H1 (cell line): Measurements from ENCODE around the gene PRR33. TPM values are rescaled to one million over a fixed set of nuclear protein-coding genes. Genes with fewer than 3 reads are reported as not detected.

Experiments used
- CTCF ChIA-PET: fragments of 300-600 bp; sonication (Branson Sonifier 250); formaldehyde crosslinking; loops from one replicate; lab custom pipeline; 2021; ENCODE audit not compliant: partially characterized antibody; lab: Charles Lee
- POLR2A ChIA-PET: fragments of 300-600 bp; sonication (Branson Sonifier 250); formaldehyde crosslinking; loops from one replicate; lab custom pipeline; 2021; ENCODE audit warnings: inconsistent platforms; ENCODE audit not compliant: partially characterized antibody; lab: Charles Lee
- DNase-seq, 2 experiments: peaks; one replicate each; pipeline versions ENCODE4 v3.0.0 to v3.0.0-alpha.2; 2010 to 2022; ENCODE audit warnings: low spot score in 2 of 2, low read depth in 1 of 2, mixed read lengths in 1 of 2
- FAIRE-seq: peaks from 2 replicates; lab custom pipeline; 2011; peaks lifted over from hg19 to GRCh38; lab: Jason Lieb, UNC
- H2AFZ ChIP-seq: 2 replicates; pipeline ENCODE4 v1.8.1; 2012; ENCODE audit warnings: low read length, inconsistent platforms
- H2AK5ac ChIP-seq: 2 replicates; pipeline ENCODE4 v1.6.1; 2013; ENCODE audit warnings: low read depth, low read length
- H2BK120ac ChIP-seq: replicated peaks from 2 replicates; pipeline ENCODE3; 2013; ENCODE audit warnings: low read depth, low read length, inconsistent platforms
- H2BK12ac ChIP-seq: 2 replicates; pipeline ENCODE4 v1.6.1; 2013; ENCODE audit warnings: low read depth, low read length
- H2BK15ac ChIP-seq: 2 replicates; pipeline ENCODE4 v1.6.1; 2013; ENCODE audit warnings: low read length
- H2BK20ac ChIP-seq: 2 replicates; pipeline ENCODE4 v1.6.1; 2013; ENCODE audit warnings: low read length
- H2BK5ac ChIP-seq: 2 replicates; pipeline ENCODE4 v1.6.1; 2013; ENCODE audit warnings: low read depth, low read length
- H3K14ac ChIP-seq: 2 replicates; pipeline ENCODE4 v1.6.1; 2013; ENCODE audit warnings: inconsistent platforms; ENCODE audit not compliant: insufficient read length
- H3K18ac ChIP-seq: 2 replicates; pipeline ENCODE4 v1.6.1; 2013; ENCODE audit warnings: low read length; ENCODE audit errors: extremely low read depth
- H3K23ac ChIP-seq: 2 replicates; pipeline ENCODE4 v1.6.1; 2013; ENCODE audit warnings: inconsistent platforms; ENCODE audit not compliant: insufficient read length
- H3K23me2 ChIP-seq: 2 replicates; pipeline ENCODE4 v1.6.1; 2013; ENCODE audit warnings: low read depth, low read length
- H3K27ac ChIP-seq: 2 replicates; pipeline ENCODE4 v1.6.1; 2011; ENCODE audit warnings: low read depth, low read length, inconsistent platforms
- H3K27me3 ChIP-seq, 4 experiments: replicated peaks in 1 of 4; 1 replicate in 1 of 4; 2 replicates in 3 of 4; pipeline versions ENCODE4 v1.6.1 to v1.8.1; 2011 to 2013; ENCODE audit warnings: low read length in 3 of 4, mild to moderate bottlenecking in 3 of 4, inconsistent platforms in 2 of 4, mixed read lengths in 2 of 4, moderate library complexity in 1 of 4; ENCODE audit not compliant: control insufficient read depth in 3 of 4, insufficient read depth in 3 of 4; ENCODE audit errors: extremely low read depth in 1 of 4
- H3K36me3 ChIP-seq, 4 experiments: 2 replicates each; pipeline versions ENCODE4 v1.6.1 to v1.8.1; 2011 to 2013; ENCODE audit warnings: mild to moderate bottlenecking in 4 of 4, low read length in 3 of 4, moderate library complexity in 2 of 4, control low read depth in 1 of 4, inconsistent platforms in 1 of 4; ENCODE audit not compliant: insufficient read depth in 4 of 4, control insufficient read depth in 2 of 4
- H3K4ac ChIP-seq: replicated peaks from 2 replicates; pipeline ENCODE3; 2013; ENCODE audit warnings: low read length, low read depth, mixed read lengths, inconsistent platforms; ENCODE audit not compliant: insufficient read length
- H3K4me1 ChIP-seq, 4 experiments: replicated peaks in 1 of 4; 1 replicate in 1 of 4; 2 replicates in 3 of 4; pipeline versions ENCODE4 v1.6.1 to v1.8.1; 2011 to 2013; ENCODE audit warnings: low read length in 3 of 4, inconsistent platforms in 2 of 4, mixed read lengths in 1 of 4; ENCODE audit not compliant: insufficient read depth in 4 of 4, control insufficient read depth in 3 of 4
- H3K4me2 ChIP-seq, 2 experiments: 2 replicates each; pipeline versions ENCODE4 v1.6.1 to v1.8.1; 2011 to 2013; ENCODE audit warnings: low read depth in 2 of 2, low read length in 2 of 2, control low read depth in 1 of 2, inconsistent platforms in 1 of 2, mild to moderate bottlenecking in 1 of 2; ENCODE audit not compliant: insufficient read depth in 1 of 2
- H3K4me3 ChIP-seq, 4 experiments: fragments of 200-600, 300-600 bp in 1 of 4; sonication (generic), shearing (Covaris generic), sonication (Bioruptor Twin) in 1 of 4; 2 replicates each; pipeline versions ENCODE4 v1.5.1 to v1.8.1; 2011 to 2016; ENCODE audit warnings: low read length in 4 of 4, low read depth in 3 of 4, control low read depth in 2 of 4, inconsistent platforms in 2 of 4, mild to moderate bottlenecking in 2 of 4, mixed read lengths in 1 of 4, moderate library complexity in 1 of 4; ENCODE audit not compliant: insufficient read depth in 2 of 4; ENCODE audit errors: extremely low read depth in 1 of 4
- H3K56ac ChIP-seq: replicated peaks from 2 replicates; pipeline ENCODE3; 2013; ENCODE audit warnings: low read depth, mild to moderate bottlenecking, mixed read lengths, low read length, inconsistent platforms; ENCODE audit not compliant: insufficient read length
- H3K79me1 ChIP-seq: 2 replicates; pipeline ENCODE4 v1.6.1; 2013; ENCODE audit warnings: low read depth, low read length, control low read depth
- H3K79me2 ChIP-seq, 2 experiments: 2 replicates each; pipeline versions ENCODE4 v1.6.1 to v1.8.1; 2012 to 2013; ENCODE audit warnings: low read length in 2 of 2, mild to moderate bottlenecking in 2 of 2, inconsistent platforms in 1 of 2; ENCODE audit not compliant: insufficient read depth in 2 of 2, control insufficient read depth in 1 of 2
- H3K9ac ChIP-seq, 4 experiments: replicated peaks in 1 of 4; 1 replicate in 1 of 4; 2 replicates in 3 of 4; pipeline versions ENCODE4 v1.6.1 to v1.8.1; 2011 to 2013; ENCODE audit warnings: low read depth in 3 of 4, low read length in 3 of 4, control low read depth in 2 of 4, mild to moderate bottlenecking in 2 of 4, moderate library complexity in 2 of 4, inconsistent platforms in 1 of 4; ENCODE audit errors: extremely low read depth in 1 of 4
- H3K9me3 ChIP-seq, 2 experiments: 2 replicates each; pipeline versions ENCODE4 v1.6.1 to v1.8.1; 2012 to 2013; ENCODE audit warnings: mild to moderate bottlenecking in 2 of 2, moderate library complexity in 2 of 2, control low read depth in 1 of 2, inconsistent platforms in 1 of 2, low read depth in 1 of 2, low read length in 1 of 2, mixed read lengths in 1 of 2; ENCODE audit not compliant: insufficient read depth in 2 of 2
- H4K20me1 ChIP-seq, 2 experiments: replicated peaks in 1 of 2; 2 replicates each; pipeline versions ENCODE3 to v1.8.1; 2011 to 2013; ENCODE audit warnings: inconsistent platforms in 2 of 2, low read length in 2 of 2, mild to moderate bottlenecking in 1 of 2; ENCODE audit not compliant: insufficient read depth in 2 of 2, control insufficient read depth in 1 of 2
- H4K5ac ChIP-seq: 2 replicates; pipeline ENCODE4 v1.6.1; 2013; ENCODE audit warnings: low read length, low read depth, mixed read lengths, inconsistent platforms; ENCODE audit not compliant: insufficient read length
- H4K8ac ChIP-seq: 2 replicates; pipeline ENCODE4 v1.8.0; 2013; ENCODE audit warnings: mild to moderate bottlenecking, moderate library complexity, low read length, inconsistent platforms; ENCODE audit not compliant: insufficient read depth; ENCODE audit errors: extremely low read depth
- H4K91ac ChIP-seq: replicated peaks from 2 replicates; pipeline ENCODE3; 2013; ENCODE audit warnings: low read length, mixed read lengths, inconsistent platforms; ENCODE audit not compliant: insufficient read length
- GABPA ChIP-seq: IDR thresholded peaks from 2 replicates; pipeline ENCODE4 v1.6.1; 2011; ENCODE audit warnings: mild to moderate bottlenecking, low read length, moderate library complexity, borderline replicate concordance; ENCODE audit not compliant: insufficient read depth
- WGBS, 2 experiments: shearing (Covaris generic) in 1 of 2; methylation state at CpG; one replicate each; pipeline versions ENCODE4 v1.1.6 to v1.1.7; 2013 to 2015; ENCODE audit warnings: low lambda C conversion rate in 2 of 2, mixed read lengths in 2 of 2, inconsistent platforms in 1 of 2, low coverage in 1 of 2, missing lambda C conversion rate in 1 of 2; ENCODE audit not compliant: insufficient replicate concordance in 2 of 2, insufficient coverage in 1 of 2, insufficient read length in 1 of 2; ENCODE audit errors: extremely low coverage in 1 of 2, missing lambda C conversion rate in 1 of 2; 5-methylcytosine and 5-hydroxymethylcytosine counted together
- polyA plus RNA-seq, 7 experiments: library from polyadenylated mRNA; depleted of rRNA in 3 of 7; stranded (reverse) in 5 of 7; unstranded in 2 of 7; fragments of >200 nt in 5 of 7; fragments of 200-250 nt in 2 of 7; gene quantifications; 1 replicate in 5 of 7; 2 replicates in 1 of 7; 4 replicates in 1 of 7; pipeline versions ENCODE4 v1.2.1 to v1.2.3, GENCODE V29; 2011 to 2013; ENCODE audit warnings: missing spikeins in 2 of 7, mixed read lengths in 2 of 7
- total RNA-seq: library from RNA; stranded (reverse); fragmentation: NEBNext Ultra II Directional; extraction: Animal tissue kit (Norgen Biotek cat#: 25700); gene quantifications from 2 replicates; pipeline ENCODE4 v1.2.1, GENCODE V29; 2021

Gene PRR33
- total and polyA plus RNA-seq, 2 of the 8 experiments (the other 6 are each of a cell fraction or from before 2014, with no cell fraction given), result 0.02 TPM; not detected in 1

DNA sequence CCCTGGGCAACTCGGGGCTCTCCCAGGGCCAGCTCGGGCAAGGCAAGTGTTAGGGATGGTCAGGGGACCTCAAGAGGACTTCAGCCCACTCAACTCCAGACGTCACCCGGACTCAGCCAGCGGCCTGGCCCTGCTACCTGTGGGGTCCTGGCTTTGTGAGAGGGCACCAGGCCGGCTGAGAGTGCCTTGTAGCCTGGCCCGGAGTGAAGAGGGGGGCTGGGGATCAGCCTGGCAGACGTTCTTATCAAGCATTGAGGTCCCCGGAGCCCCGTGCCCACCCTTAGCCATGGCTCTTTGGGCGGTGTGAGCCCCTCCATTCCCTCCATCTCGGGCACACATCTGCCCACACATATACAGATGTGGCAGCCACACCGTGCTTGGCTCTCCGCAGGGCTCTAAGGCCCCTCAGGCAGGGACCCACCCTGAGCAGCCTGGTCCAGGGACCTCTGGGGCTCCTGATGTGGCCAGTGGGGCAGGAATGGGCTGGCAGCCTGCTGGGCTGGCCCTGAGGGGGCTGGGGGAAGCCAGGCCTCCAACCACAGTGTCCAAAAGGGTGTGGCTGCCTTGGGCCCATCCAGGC lies 23.5 kb downstream of the PRR33 start:
- Histone ChIP-seq H3K4me2 (no peak overlapping the region), H3K9me3 (no peaks in the 10 kb centered on the region), H4K8ac (no peak overlapping the region), H3K23ac (no peak overlapping the region), H4K5ac (no peak overlapping the region), H2BK5ac (no peak overlapping the region), H3K36me3 (no peaks in the 10 kb centered on the region), H3K4me1 (peaks cover 0 to 10% (median 5%) of the 10 kb centered on the region in 4 experiments; a peak in 5 of 7 replicates), H2BK120ac (no peak overlapping the region), H3K4ac (no peak overlapping the region), H2BK12ac (no peak overlapping the region), H4K91ac (no peak overlapping the region), H2AFZ (no peak overlapping the region), H3K27me3 (peaks cover 0 to 3% (median 0%) of the 10 kb centered on the region in 4 experiments; a peak in 1 of 7 replicates), H3K18ac (no peak overlapping the region), H4K20me1 (no peaks in the 10 kb centered on the region), H3K4me3 (no peak overlapping the region), H3K79me2 (no peaks in the 10 kb centered on the region), H3K14ac (no peak overlapping the region), H3K9ac (no peak overlapping the region), H3K23me2 (no peaks in the 10 kb centered on the region; the same call in 1 of the 2 replicates), H3K56ac (no peak overlapping the region), H3K27ac (no peak overlapping the region), H2BK20ac (no peak overlapping the region), H3K79me1 (no peaks in the 10 kb centered on the region), H2BK15ac (no peak overlapping the region), H2AK5ac (no peak overlapping the region)
- ChIA-PET POLR2A (interaction anchor here (0.6 kb wide), 1 partner anchor 1113 kb away, joined by 3 read pairs; no protein-coding TSS in a partner anchor), CTCF (interaction anchor here (0.9 to 4.1 kb wide), 7 partner anchors 8 to 290 kb away, joined by 3 to 25 read pairs (median 6); no protein-coding TSS in a partner anchor)
- TF ChIP-seq GABPA, result no peak
- 80% methylated on average over 13 of the region's 14 CpGs; no CpG with 5 or more reads in 1 of the 2 experiments for WGBS, 2 experiments
- FAIRE-seq (no peak), DNase-seq (no peak)
